HG03196 (cell line): Measurements from ENCODE around the gene OGG1.

Experiments used
- ATAC-seq: cut with Tn5 transposase; IDR thresholded peaks from one replicate; pipeline ENCODE4 v1.9.1; 2021; ENCODE audit not compliant: unreplicated experiment

Gene OGG1

DNA sequence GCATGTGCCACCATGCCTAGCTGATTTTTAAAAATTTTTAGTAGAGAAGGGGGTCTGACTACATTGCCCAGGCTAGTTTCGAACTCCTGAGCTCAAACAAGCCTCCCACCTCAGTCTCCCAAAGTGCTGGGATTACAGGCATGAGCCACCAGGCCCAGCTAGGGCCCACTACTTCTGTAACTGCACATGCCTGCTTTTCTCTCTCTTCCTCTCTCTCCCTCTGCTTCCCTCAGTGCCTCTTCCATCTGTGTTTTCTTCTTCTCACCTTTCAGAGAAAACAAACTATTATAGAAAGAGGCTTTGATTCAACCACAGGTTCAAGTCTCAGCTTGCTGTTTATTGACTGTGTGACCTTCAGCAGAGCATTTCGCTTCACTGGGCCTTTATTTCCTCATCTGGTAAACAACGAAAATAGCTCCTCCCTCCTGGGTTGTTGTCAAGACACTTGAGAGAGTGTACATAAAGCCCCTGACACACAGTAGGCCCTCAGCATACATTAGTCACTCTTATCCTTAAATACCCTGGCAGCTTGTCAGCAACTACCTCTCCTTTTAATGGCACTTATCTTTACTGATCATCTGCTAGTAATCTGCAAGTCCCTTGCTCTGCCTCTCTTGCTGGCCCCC lies 32.3 kb downstream of the OGG1 start:
- ATAC-seq, result no peak

DNA sequence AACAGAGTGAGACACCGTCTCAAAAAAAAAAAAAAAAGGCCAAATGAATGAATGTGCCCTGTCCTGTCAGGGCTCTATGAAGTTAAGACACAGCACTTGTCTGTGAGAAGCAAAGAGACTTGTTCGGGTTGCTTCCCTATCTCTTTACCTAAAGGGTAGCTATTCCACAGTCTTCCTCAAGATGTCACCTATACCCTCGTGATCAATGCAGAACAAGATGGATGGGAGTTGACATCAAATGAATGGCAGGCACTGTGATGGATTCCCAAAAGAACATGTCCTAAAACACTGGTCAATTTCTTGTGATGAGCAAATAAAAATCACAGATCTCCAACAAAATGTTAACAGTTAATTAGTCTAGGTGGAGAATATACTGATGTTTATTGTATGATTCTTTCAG lies 33.0 kb downstream of the OGG1 start:
- no peak for ATAC-seq

DNA sequence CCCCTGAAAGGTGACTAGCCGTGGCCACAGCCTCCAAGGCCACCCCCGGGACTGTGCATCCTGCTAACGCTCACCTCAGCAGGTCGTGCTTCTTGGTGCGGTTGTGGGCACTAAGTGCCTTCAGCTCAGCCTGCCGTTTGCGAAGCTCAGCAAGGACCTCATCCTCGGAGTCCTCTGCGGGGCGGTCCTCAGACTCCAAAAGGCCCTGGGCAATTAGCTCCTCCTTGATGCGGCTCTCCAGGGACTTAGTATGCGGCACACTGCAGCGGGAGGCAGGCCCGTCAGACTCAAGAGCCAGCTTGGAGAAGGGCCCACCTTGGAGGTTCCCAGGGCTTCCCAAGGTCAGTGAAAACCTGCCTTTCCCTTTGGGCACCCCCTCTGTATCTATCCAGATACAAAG lies 34.2 kb downstream of the OGG1 start:
- ATAC-seq, result no peak

DNA sequence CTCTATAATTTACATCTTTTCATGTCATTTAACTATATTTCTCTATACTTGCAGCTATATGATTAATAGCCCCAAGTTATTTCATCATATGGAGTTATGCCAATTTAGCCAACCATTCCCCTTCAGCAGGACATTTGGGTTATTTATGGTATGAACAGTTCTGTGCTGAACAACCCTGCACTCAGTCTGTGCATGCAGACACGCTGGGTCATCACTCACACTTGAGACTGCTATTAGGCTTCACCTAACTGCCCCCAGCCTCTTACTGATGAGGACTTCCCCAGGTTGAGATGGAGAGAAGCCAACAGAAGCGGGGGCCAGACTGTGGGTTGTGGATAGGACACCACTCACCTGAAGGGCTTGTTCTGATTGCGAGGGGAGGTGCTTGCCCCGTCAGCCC lies 35.2 kb downstream of the OGG1 start:
- no peak for ATAC-seq

DNA sequence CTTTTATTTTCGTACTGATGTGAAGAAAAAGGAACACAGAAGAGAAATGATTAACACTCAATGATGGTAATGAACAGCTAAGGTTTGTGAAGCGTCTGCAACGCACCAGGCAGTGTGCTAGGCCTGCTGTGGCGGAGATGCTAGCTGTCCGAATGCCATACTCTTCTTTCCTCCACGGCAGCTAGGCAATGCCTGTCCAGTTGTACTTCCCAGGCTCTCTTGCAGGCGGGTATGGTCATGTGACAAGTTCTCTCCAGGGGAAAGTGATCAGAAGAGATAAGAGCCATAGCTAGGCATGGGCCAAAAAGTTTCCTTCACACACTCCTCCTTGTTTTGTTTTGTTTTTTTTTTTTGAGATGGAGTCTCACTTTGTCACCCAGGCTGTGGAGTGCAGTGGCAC lies 35.9 kb downstream of the OGG1 start:
- ATAC-seq, result no peak

DNA sequence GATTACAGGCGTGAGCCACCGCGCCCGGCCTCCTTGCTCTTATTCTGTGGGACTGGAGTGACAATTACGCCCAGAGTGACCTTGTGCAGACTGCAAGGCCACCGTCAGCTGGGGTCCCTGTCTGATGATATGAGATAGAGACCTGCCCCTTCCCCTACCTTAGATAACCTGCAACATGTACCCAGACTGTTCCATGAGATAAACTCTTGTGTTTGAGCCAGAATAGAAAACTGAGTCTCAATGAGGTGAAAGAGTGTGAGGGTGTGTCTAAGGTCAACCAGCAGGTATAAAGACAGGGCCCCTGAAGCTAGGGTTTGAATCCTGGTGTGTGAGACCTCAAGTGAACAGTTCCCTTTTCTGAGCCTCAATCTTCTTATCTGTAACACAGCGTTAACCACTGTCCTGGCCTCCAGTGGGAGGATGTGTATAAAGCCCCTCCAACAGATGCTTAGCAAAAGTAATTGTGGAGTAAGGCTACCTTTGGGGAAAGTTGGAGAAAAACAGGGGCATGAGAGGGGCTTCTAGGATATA lies 36.5 kb downstream of the OGG1 start:
- ATAC-seq, result no peak

DNA sequence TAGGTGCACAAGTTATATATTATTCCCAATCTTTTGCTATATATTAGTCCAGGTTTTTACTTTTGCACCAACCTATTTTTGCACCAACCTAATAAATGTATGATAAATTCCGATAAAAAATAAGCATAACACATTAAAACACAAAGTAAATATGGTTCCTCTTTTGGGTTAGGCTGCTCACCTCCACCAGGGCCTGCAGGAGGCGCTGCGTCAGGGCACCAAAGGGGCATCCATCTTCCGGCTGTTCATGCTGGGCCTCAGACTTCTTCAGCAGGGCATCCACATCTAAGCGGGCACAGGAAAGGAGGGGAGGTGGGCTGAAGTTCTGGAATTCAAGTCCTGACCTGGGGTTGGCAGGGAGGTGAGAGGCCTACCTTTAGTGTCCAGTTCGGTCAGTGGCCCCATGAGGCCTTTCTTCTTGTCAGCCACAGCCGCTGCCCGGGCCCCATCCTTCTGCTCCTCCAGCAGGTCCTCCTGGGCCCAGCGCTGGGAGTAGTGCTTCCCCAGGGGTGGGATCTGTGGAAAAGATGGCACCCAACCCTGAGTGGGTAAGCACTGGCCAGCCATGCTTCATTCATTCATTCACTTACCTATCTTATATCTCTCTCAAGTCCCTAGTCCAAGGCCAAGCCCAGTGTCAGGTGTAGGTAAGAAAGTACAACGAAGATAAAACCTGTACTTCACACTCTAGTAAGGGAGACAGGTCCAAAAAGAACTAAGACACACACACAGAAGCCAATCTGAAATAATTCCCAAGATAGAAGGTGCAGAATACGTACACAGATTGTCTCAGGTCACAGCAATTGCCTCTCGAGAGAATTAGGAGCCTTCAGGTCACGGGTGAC lies 37.3 kb downstream of the OGG1 start:
- no peak for ATAC-seq

DNA sequence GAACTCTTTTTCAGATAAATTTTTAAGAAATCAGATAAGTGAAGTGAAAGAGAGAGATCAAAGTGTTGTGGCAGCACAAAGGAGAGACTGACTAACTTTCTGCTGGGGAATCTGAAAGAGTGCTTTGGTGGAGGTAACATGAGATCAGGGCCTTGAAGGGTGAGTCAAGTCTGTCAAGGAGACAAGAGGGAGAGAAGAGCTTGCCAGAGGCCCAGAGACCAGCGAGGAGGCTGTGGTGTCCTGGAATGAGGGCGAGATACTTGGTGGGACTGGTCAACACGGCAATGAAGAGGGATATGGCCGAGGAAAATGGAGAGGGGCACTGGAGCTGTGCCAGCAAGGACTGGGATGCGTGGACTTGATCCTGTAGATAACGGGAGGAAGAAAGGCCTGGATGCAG lies 38.0 kb downstream of the OGG1 start:
- no peak for ATAC-seq

DNA sequence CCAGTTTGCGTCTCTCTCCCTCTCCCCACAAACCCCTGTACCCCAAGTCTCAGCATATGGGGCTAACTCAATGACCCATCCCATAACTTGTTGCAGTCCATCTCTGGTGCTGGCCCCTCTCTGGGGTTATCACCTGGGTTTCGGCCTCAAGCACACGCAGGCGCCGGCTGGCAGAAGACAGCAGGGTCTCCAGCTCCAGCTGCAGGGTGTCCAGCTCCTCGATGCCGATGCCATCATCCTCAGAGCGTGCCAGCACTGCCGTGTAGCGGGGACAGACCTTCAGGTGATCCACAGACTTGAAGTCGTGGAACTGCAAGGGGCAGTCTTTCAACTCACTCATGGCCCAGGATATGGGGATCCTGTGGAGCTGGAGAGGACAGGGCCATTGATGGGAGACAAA lies 41.4 kb downstream of the OGG1 start:
- no peak for ATAC-seq

DNA sequence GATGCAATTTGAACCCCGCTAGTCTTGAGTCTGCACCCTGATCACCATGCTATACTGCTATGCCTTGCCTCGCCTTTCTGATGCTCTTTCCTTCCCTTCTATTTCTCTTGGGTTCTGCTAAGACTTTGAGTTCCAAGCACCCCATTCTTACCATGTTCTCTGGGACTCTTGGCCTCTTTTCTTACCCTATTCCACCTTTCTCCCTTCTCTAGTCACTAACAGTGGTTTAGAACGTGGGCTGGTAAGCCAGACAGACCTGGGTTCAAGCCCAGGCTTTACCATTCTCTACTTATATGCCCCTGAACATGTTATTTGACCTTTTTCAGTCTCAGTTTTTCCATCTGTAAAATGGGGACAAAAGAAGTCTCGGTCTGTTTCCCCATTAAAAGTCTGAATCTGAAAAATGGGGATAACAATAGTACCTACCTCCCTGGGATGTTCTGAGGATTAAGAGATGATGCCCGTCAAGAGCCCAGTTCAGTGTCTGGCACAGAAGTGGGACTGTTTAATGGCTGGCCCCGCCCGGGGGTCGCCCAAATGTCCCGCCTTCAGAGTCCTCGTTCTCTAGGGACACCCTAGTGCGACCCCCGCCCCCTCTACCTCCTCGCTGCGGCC lies 42.1 kb downstream of the OGG1 start:
- ATAC-seq, result no peak

DNA sequence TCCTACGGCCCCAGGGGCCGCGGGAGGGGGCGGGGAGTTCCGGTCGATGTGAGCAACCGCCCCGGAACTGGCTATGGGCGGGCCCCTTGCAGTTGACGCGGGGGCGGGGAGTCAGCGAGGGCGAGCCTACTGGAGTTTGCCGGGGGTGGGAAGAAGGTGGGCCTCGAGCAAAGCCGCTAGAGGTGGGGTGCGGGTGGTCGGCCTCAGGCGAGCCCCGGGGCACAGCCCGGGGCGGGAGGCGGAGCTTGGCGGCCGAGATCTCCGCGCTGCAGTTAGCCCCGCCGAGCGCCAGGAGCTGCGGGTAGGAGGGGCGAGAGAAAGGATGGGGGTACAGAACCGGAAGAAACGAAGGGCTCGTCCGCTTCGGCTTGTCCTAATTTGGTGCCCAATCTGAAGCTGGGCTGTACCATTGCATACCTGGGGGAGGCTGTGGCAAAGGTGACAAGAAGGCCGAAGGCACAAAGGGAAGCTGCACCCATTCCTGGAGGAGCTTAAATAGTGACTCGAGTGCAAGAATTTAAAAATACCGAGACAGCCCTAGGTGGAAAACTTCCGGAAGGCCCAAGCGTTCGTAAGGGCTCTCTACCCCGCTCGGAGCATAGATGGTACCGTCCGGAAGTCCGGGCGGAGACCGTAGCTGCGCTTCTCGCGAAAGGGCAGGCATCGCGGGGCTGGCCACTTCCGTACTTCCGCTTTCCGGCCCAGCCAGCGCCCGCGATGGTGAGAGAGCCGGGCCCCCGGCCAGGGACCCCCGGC lies 42.8 kb downstream of the OGG1 start, which contains the start of the genes ARPC4 and TADA3:
ARPC4 (plus strand) TSS at position 678 of the 756 bp plus-strand sequence; CDS start at position 718, 40 bp downstream.
TADA3 (minus strand) TSS at position 69 of the 756 bp plus-strand sequence. CDS start 1,007 bp downstream, outside the sequence.
- peak; percentile 86 for ATAC-seq

DNA sequence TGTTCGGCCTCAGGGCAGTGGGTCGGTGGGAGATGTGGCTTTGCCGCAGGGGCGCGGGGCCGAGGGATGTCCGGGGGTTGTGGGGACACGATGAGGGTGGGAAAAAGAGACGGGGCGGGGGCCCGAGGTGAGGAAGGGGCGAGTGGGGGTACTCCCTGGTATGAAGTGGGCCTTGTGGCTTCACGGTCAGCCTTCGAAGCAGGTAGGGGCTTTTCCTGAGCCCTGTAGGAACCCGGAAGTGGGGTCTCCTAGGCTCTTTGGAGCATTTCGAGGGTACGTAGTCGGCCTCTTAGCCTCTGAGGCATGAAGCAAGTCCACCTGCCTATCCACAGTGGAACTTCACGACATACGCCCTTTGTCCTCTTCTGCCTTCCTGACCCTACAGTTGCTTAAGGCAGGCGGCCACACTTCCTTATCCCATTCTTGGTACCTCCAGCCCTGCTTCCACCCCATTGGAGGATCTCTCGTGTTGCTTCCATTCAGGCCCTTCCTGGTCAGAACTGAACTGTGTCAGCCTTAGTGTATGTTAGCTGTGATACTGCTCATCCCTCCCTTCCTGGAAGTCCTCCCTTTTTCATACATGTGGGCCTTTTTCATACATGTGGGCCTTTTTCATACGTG lies 43.5 kb downstream of the OGG1 start:
- no peak for ATAC-seq

DNA sequence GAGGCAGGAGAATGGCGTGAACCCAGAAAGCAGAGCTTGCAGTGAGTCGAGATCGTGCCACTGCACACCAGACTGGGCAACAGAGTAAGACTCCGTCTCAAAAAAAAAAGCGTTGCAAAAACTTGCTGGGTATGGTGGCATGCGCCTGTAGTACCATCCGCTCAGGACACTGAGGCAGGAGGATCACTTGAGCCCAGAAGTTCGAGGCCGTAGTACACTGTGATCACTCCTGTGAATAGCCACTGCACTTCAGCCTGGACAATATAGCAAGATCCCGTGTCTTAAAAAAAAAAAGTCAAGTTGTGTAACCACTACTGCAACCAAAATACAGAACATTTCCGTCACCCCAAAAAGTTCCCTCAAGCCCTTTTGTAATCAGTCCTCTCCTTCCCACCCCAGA lies 44.6 kb downstream of the OGG1 start:
- no peak for ATAC-seq

DNA sequence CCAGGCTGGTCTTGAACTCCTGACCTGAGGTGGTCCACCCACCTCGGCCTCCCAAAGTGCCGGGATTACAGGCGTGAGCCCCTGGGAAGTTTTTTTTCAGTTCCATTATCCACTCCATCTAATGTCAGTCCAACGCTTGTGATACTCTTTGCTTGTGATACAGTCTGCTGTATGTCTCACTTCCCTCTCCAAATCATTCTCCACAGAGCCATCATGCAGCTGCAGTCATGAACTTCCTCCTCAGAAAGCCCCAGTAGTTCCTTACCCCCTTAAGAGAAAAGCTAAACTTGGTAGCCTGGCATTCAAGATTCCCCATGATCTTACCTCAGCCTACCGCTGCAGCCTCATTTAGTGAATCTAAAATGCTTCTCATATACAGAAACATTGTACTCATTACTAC lies 45.5 kb downstream of the OGG1 start:
- ATAC-seq, result no peak

DNA sequence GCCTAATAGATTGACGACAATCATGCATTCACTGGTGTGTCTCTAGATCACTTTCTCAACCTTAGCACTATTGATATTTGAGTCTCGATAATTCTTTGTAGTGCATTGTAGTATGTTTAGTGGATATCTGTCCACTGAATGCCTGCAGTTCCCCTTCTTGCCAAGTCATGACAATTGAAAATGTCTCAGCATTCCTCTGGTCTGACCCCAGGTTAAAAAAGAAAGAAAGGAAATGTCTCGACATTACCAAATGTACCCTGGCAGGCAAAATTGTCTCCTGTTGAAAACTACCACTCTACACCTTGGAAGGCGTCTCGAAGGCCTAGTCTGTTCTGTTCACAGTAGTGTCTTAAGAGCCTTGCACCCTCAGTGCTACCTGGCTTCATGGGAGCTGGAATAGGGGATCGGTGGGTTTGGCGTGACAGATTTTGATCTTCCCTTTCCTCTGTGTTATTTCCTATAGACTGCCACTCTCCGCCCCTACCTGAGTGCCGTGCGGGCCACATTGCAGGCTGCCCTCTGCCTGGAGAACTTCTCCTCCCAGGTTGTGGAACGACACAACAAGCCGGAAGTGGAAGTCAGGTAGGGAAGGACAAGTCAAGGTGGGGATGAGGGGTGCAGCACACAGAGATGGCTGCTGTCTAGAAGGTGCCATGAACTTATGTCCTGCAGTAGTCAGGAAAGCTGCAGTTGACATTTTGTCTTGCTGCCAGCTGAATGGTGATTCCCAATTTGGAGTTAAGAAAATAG lies 47.6 kb downstream of the OGG1 start:
- no peak for ATAC-seq

DNA sequence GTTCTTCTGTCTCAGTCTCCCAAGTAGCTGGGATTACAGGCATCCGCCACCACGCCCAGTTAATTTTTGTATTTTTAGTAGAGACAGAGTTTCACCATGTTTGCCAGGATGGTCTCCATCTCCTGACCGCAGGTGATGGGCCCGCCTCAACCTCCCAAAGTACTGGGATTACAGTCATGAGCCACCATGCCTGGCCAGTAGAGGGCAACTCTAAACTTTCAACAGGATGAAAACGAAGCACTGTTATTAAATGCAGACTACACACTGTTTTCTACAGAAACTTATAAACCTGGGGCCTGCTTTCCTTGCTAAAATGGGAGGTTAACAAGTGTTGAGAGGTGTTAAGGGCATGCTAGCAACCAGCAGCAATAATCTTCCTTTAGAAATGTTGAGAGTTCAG lies 50.8 kb downstream of the OGG1 start:
- no peak for ATAC-seq

DNA sequence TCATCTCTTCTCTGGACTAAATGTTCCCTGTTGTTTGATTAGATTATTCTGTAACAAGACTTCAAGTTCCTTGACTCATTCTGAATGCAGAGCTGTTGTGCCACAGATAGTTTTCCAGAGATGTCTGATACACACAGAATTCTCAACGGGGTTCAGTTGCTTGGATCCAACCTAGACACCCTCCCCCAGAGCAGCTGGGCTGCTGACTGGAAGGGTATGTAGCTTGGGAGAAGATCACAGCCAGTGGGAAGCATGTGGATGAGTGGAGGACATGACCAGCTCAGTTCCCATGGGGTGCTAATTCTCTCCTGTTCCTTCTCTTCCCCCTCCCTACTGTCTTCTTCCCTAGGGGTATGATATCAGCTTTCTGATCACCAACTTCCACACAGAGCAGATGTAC lies 53.7 kb downstream of the OGG1 start:
- ATAC-seq, result no peak

DNA sequence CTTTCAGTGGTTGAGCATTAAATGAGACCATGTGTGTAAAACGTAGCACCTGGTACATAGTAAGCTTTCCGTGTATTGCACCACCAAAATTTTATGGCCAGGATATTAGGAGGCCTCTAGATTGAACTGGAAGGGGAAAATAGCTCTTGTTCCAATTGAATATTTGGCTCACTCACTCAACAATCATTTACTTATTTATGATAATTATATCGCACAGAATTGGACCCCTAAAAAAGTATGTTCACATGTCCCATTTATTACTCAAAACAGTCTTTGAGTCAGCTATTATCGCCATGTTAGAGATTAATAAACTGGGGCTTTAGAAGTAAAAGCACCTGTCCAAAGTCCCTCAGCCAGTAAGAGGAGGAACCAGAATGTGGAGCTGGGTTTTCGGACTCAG lies 55.2 kb downstream of the OGG1 start:
- ATAC-seq, result no peak

DNA sequence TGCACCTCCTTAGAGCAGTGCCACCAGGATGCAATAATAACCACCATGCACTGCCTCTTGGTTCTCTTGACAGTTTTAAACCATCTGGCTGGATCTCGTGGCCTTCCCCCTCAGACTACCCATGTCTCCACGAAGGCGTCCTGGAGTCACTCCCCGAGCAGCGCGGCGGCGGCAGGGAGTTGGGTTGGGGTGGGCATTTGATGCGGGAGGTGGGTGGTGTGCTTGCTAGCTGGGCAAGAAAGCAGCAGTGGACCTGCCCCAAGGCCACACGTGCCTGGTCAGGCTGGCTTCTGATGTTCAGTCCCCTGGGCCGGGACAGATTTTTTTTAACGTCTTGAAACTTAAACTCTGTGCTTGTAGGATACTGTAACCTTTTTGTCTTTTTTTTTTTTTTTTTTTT lies 56.4 kb downstream of the OGG1 start:
- ATAC-seq, result no peak
